Fibroblast of lung (primary cell): ENCODE results near the gene ICE2. TPM values are rescaled to one million over a fixed set of nuclear protein-coding genes. Genes with fewer than 3 reads are reported as not detected.
A peak's percentile ranks its signal among the peaks of the same experiment; 100 is the strongest.

ENCODE experiments used
- DNase-seq, 2 donors: peaks; one replicate each; pipeline versions ENCODE4 v3.0.0 to v3.0.0-alpha.2; 2010; ENCODE audit warnings: low read depth in 2 of 2
- H2AFZ ChIP-seq: 2 replicates; pipeline ENCODE4 v1.5.1; 2012; ENCODE audit warnings: low read length, control low read depth, inconsistent platforms
- H3K27ac ChIP-seq: 2 replicates; pipeline ENCODE4 v1.5.1; 2011; ENCODE audit warnings: low read length, control low read depth; ENCODE audit not compliant: insufficient read depth
- H3K27me3 ChIP-seq: 2 replicates; pipeline ENCODE4 v1.5.1; 2011; ENCODE audit warnings: mild to moderate bottlenecking, low read length; ENCODE audit not compliant: control insufficient read depth, insufficient read depth
- H3K36me3 ChIP-seq: 2 replicates; pipeline ENCODE4 v1.5.1; 2011; ENCODE audit warnings: low read length; ENCODE audit not compliant: control insufficient read depth, insufficient read depth
- H3K4me1 ChIP-seq: 2 replicates; pipeline ENCODE4 v1.5.1; 2011; ENCODE audit warnings: low read length; ENCODE audit not compliant: control insufficient read depth, insufficient read depth; ENCODE audit errors: extremely low read depth
- H3K4me2 ChIP-seq: 2 replicates; pipeline ENCODE4 v1.5.1; 2011; ENCODE audit warnings: low read length, control low read depth; ENCODE audit not compliant: insufficient read depth; ENCODE audit errors: extremely low read depth
- H3K4me3 ChIP-seq, 4 experiments: fragments of 200-600 bp in 1 of 4; sonication (generic) in 1 of 4; replicated peaks in 1 of 4; 2 replicates each; pipeline ENCODE4 v1.5.1; 2011 to 2016; ENCODE audit warnings: low read length in 4 of 4, low read depth in 3 of 4, mild to moderate bottlenecking in 3 of 4, control low read depth in 2 of 4, inconsistent platforms in 1 of 4, mixed read lengths in 1 of 4; ENCODE audit not compliant: insufficient read depth in 1 of 4; ENCODE audit errors: control extremely low read depth in 1 of 4
- H3K79me2 ChIP-seq: 2 replicates; pipeline ENCODE4 v1.5.1; 2012; ENCODE audit warnings: mild to moderate bottlenecking, low read length, inconsistent platforms; ENCODE audit not compliant: control insufficient read depth, insufficient read depth
- H3K9ac ChIP-seq: 2 replicates; pipeline ENCODE4 v1.5.1; 2011; ENCODE audit warnings: mild to moderate bottlenecking, low read length, control low read depth; ENCODE audit not compliant: insufficient read depth
- H3K9me3 ChIP-seq: 2 replicates; pipeline ENCODE4 v1.5.1; 2012; ENCODE audit warnings: low read depth, low read length; ENCODE audit not compliant: control insufficient read depth, insufficient read depth
- H4K20me1 ChIP-seq: 2 replicates; pipeline ENCODE4 v1.5.1; 2011; ENCODE audit warnings: low read length; ENCODE audit not compliant: control insufficient read depth, insufficient read depth; ENCODE audit errors: extremely low read depth
- EZH2 ChIP-seq: IDR thresholded peaks from 2 replicates; pipeline ENCODE4 v1.5.1; 2012; ENCODE audit warnings: low read length, control low read depth, mild to moderate bottlenecking; ENCODE audit errors: missing control alignments
- polyA minus RNA-seq: library from RNA; depleted of rRNA, polyadenylated mRNA; stranded (reverse); fragments of >200 nt; gene quantifications from 2 replicates; pipeline ENCODE4 v1.2.3, GENCODE V29; 2011; ENCODE audit warnings: low replicate concordance
- polyA plus RNA-seq, 2 donors: library from polyadenylated mRNA; depleted of rRNA in 1 of 2; stranded (reverse) in 1 of 2; unstranded in 1 of 2; fragments of >200 nt; gene quantifications; 2 replicates each; pipeline ENCODE4 v1.2.1, GENCODE V29; 2011 to 2012; ENCODE audit warnings: missing spikeins in 1 of 2
- total RNA-seq: library from RNA; depleted of rRNA; stranded (reverse); fragments of >200 nt; gene quantifications from 2 replicates; pipeline ENCODE4 v1.2.1, GENCODE V29; 2014
- TF ChIP-seq, protein P1 (sequence below), 2 donors: IDR thresholded peaks in 1 of 2; conservative IDR thresholded peaks in 1 of 2; 1 replicate in 1 of 2; 2 replicates in 1 of 2; pipeline ENCODE4 v1.5.1; 2011 to 2012; ENCODE audit warnings: low read length in 2 of 2, control low read depth in 1 of 2, inconsistent platforms in 1 of 2, low read depth in 1 of 2, mild to moderate bottlenecking in 1 of 2

ICE2 gene, protein sequence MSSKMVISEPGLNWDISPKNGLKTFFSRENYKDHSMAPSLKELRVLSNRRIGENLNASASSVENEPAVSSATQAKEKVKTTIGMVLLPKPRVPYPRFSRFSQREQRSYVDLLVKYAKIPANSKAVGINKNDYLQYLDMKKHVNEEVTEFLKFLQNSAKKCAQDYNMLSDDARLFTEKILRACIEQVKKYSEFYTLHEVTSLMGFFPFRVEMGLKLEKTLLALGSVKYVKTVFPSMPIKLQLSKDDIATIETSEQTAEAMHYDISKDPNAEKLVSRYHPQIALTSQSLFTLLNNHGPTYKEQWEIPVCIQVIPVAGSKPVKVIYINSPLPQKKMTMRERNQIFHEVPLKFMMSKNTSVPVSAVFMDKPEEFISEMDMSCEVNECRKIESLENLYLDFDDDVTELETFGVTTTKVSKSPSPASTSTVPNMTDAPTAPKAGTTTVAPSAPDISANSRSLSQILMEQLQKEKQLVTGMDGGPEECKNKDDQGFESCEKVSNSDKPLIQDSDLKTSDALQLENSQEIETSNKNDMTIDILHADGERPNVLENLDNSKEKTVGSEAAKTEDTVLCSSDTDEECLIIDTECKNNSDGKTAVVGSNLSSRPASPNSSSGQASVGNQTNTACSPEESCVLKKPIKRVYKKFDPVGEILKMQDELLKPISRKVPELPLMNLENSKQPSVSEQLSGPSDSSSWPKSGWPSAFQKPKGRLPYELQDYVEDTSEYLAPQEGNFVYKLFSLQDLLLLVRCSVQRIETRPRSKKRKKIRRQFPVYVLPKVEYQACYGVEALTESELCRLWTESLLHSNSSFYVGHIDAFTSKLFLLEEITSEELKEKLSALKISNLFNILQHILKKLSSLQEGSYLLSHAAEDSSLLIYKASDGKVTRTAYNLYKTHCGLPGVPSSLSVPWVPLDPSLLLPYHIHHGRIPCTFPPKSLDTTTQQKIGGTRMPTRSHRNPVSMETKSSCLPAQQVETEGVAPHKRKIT
- total RNA-seq (33.6 and 38.6 TPM in 2 replicates), polyA plus RNA-seq (19.2 and 22.3 TPM in 2 replicates), polyA minus RNA-seq (1.6 and 5.0 TPM in 2 replicates)
- polyA plus RNA-seq (2012): 15.1 and 16.5 TPM in 2 replicates

DNA sequence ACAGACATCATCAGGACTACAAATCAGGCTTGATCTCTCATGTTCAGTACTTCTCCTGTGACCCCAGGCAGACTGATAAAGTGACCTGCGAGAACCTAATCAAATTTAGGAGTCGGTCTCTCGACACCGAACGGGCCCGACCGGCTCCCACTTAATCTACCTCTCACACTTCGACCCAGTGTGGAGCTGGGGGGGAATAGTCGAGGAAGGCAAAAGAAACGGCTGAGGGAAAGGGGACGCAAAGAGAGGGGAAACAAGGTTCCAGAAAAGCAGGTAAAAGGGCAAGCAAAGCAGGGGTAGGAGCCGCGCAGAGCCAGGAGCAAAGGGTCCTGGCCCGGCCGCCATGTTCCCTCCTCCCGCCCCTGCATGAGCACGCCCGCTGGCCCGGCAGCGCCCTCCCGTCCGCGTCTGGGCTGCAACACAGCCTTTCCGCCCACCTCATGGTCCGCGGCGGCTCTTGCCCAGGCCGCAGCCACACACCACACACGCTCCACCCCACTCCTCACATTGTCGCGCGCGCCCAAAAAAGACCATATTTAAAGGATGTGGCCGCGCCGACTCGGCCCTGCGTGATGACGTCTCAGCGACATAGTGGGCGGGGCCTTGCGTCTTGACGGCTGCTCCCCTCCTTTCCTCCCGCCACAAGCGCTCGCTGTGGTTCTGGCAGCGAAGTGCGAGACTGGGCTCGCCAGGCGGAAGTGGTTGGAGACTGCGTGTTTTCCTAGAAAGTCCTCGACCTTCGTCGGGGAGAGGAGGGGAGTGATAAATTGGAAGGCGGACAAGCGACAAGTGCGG lies at the start of gene ICE2:
TSS of gene ICE2 (minus strand) at position 577 of the 795 bp plus-strand sequence. CDS start 1,165 bp downstream, outside the sequence.
- H3K9me3 ChIP-seq: no peaks in the 10 kb centered on the region
- peak within 1 kb of the TSS; percentile 80 for H3K27ac ChIP-seq
- peak within 1 kb of the TSS; percentile 85 for H2AFZ ChIP-seq
- peak within 1 kb of the TSS; percentile 72 to 85 (median 73) for H3K4me3 ChIP-seq
- peaks cover 13% of the 10 kb centered on the region for H3K79me2 ChIP-seq
- H3K36me3 ChIP-seq: no peaks in the 10 kb centered on the region
- H3K4me1 ChIP-seq: no peaks in the 10 kb centered on the region
- no peaks in the 10 kb centered on the region for H4K20me1 ChIP-seq
- DNase-seq: peak; percentile 94 to 96
- no peak for TF ChIP-seq EZH2
- TF ChIP-seq, protein P1, sequence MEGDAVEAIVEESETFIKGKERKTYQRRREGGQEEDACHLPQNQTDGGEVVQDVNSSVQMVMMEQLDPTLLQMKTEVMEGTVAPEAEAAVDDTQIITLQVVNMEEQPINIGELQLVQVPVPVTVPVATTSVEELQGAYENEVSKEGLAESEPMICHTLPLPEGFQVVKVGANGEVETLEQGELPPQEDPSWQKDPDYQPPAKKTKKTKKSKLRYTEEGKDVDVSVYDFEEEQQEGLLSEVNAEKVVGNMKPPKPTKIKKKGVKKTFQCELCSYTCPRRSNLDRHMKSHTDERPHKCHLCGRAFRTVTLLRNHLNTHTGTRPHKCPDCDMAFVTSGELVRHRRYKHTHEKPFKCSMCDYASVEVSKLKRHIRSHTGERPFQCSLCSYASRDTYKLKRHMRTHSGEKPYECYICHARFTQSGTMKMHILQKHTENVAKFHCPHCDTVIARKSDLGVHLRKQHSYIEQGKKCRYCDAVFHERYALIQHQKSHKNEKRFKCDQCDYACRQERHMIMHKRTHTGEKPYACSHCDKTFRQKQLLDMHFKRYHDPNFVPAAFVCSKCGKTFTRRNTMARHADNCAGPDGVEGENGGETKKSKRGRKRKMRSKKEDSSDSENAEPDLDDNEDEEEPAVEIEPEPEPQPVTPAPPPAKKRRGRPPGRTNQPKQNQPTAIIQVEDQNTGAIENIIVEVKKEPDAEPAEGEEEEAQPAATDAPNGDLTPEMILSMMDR (conservative IDR thresholded peaks at IDR 0.05 in 1 of 2, IDR thresholded peaks at IDR 0.05 in 1 of 2; ENCODE audit: low read depth in 1 of 2, low read length in 2 of 2): no peak
- H3K4me2 ChIP-seq: peak within 1 kb of the TSS; percentile 86
- H3K27me3 ChIP-seq: no peaks in the 10 kb centered on the region
- H3K9ac ChIP-seq: peak within 1 kb of the TSS; percentile 61

DNA sequence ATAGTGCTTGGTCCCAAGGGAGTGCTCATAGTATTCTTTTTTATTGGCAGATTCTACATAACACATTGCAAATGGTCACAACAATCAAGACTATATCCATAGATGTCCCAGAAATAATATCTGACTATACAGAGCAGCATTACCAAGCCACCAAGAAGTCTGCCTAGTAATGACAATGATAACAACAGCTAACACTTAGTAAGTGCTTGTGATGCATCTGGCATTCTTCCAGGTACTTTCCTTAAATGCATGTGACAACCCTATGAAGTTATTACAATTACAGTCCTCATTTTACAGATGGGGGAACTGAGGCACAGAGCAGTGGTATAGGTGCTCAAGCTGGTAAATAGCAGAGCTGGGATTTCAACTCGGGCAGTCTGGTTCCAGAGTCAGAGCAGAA lies 49.6 kb upstream of the ICE2 start:
- H3K79me2 ChIP-seq: no peaks in the 10 kb centered on the region
- TF ChIP-seq, protein P1 (conservative IDR thresholded peaks at IDR 0.05 in 1 of 2, IDR thresholded peaks at IDR 0.05 in 1 of 2; ENCODE audit: low read depth in 1 of 2, low read length in 2 of 2): no peak
- no peak for TF ChIP-seq EZH2
- H3K9me3 ChIP-seq: no peaks in the 10 kb centered on the region
- no peaks in the 10 kb centered on the region for H3K27me3 ChIP-seq
- no peak overlapping the region for H3K4me2 ChIP-seq
- no peak overlapping the region for H3K27ac ChIP-seq
- peak in 1 of 2 donors; percentile 16 for DNase-seq
- no peak overlapping the region for H3K9ac ChIP-seq
- H3K4me3 ChIP-seq: no peak overlapping the region
- no peaks in the 10 kb centered on the region for H4K20me1 ChIP-seq
- H2AFZ ChIP-seq: no peak overlapping the region
- no peaks in the 10 kb centered on the region for H3K4me1 ChIP-seq
- no peaks in the 10 kb centered on the region for H3K36me3 ChIP-seq
